GM23248 (cell line): ENCODE measurements around the gene TTLL9.

ENCODE experiments used
- EZH2 ChIP-seq: fragments of 200-600 bp; sonication (generic); IDR thresholded peaks from 2 replicates; pipeline ENCODE4 v1.6.1; 2018; ENCODE audit warnings: antibody characterized with exemption, mild to moderate bottlenecking; ENCODE audit not compliant: insufficient read depth, poor library complexity, severe bottlenecking
- EZH2phosphoT487 ChIP-seq: fragments of 200-600 bp; sonication (generic); IDR thresholded peaks from 2 replicates; pipeline ENCODE4 v1.6.1; 2018; ENCODE audit warnings: antibody characterized with exemption, moderate library complexity, mild to moderate bottlenecking, low read depth; ENCODE audit not compliant: insufficient read depth

DNA sequence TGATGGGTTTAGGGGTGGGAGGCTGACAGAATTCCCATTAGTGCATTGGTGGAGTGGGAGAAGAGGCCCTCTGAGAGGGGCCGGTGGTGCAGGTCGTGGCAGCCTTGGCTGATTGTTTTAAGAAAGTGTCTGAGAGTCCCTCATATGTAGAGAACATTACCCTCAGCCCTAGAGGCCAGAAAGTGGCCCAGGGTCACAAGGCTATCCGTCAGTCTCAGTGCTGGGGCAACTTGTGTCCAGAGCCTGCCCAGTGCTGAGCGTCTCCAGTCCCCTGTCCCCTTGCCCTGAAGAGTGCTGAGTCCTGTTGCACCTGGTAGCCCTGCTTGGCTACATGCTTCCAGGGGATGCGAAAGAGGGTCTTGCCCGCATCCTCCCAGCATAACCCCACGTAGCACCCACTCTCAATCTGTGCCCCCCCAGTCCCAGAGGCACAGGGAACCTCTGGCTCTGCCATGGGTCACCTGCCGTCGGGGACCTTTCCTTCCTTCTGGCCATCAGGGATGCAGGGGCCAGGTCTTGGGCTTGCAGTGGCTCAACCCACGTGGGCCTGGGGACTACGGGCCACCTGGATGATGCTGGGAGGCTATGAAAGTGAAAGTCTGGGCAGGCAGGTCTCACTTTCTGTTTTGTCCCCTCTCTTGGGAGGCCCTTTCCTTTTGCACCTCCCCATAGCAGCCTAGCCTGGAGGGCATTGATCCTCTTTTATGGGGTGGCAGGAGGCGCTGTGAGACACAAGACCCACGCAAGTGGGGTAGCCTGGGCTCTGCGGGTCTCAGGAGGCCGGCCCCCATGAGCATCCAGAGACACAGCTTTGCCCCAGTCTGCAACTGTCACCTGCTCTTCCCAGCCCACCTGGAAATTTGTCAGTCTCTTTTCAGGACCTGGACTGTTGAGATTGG, 12.3 kb upstream of the TTLL9 start:
- TF ChIP-seq EZH2phosphoT487 (no peak), EZH2 (no peak)
